K562 (cell line): ENCODE results near the gene RNF123. TPM values are rescaled to one million over a fixed set of nuclear protein-coding genes. Genes with fewer than 3 reads are reported as not detected.

Experiments
- BHLHE40 ChIP-seq: IDR thresholded peaks from 2 replicates; pipeline ENCODE4 v1.6.1; 2011; ENCODE audit warnings: low read length, improper control_type of control experiment
- CC2D1A ChIP-seq: fragments of 450-650 bp; IDR thresholded peaks from 2 replicates; pipeline ENCODE4 v1.6.1; 2017; ENCODE audit warnings: mild to moderate bottlenecking
- CCNT2 ChIP-seq: IDR thresholded peaks from 2 replicates; pipeline ENCODE4 v1.6.1; 2011; ENCODE audit warnings: borderline replicate concordance, low read depth, mild to moderate bottlenecking, moderate library complexity, mixed read lengths, low read length; ENCODE audit not compliant: insufficient read length; ENCODE audit errors: extremely low read depth
- CHD1 ChIP-seq: fragments of 200-600 bp; sonication (generic); IDR thresholded peaks from one replicate; pipeline ENCODE4 v1.6.1; 2012; ENCODE audit warnings: mild to moderate bottlenecking, moderate library complexity, low read length, inconsistent platforms
- CREB1 ChIP-seq, 2 experiments: sonication (generic) in 1 of 2; formaldehyde crosslinking in 1 of 2; IDR thresholded peaks; 2 replicates each; pipeline versions ENCODE4 v1.6.1 to v1.8.0; 2012 to 2022; ENCODE audit warnings: inconsistent platforms in 1 of 2, mild to moderate bottlenecking in 1 of 2, missing genetic modification reagents in 1 of 2, moderate library complexity in 1 of 2
- CSDE1 ChIP-seq, 2 experiments: fragments of 450-650 bp; IDR thresholded peaks; 2 replicates each; pipeline ENCODE4 v1.6.1; 2016; ENCODE audit warnings: mild to moderate bottlenecking in 1 of 2
- CTCFL ChIP-seq: IDR thresholded peaks from 2 replicates; pipeline ENCODE4 v1.6.1; 2011; ENCODE audit warnings: borderline replicate concordance, low read depth, mild to moderate bottlenecking, moderate library complexity, low read length; ENCODE audit not compliant: insufficient read depth, poor library complexity, severe bottlenecking
- ELF2 ChIP-seq: fragments of 250-450 bp; sonication (Bioruptor Pico); IDR thresholded peaks from 2 replicates; pipeline ENCODE4 v1.5.0; 2021; ENCODE audit warnings: mild to moderate bottlenecking
- GABPB2 ChIP-seq: fragments of 250-450 bp; sonication (Bioruptor Pico); conservative IDR thresholded peaks from 2 replicates; pipeline ENCODE4 v1.5.1; 2021; ENCODE audit warnings: mild to moderate bottlenecking
- HOXB6 ChIP-seq: fragments of 250-450 bp; sonication (Bioruptor Pico); IDR thresholded peaks from 2 replicates; pipeline ENCODE4 v1.5.1; 2022; ENCODE audit warnings: mild to moderate bottlenecking, borderline replicate concordance
- JUND ChIP-seq, 2 experiments: IDR thresholded peaks; 2 replicates in 1 of 2; 3 replicates in 1 of 2; pipeline ENCODE4 v1.6.1; 2011; ENCODE audit warnings: borderline replicate concordance in 2 of 2, low read depth in 2 of 2, low read length in 2 of 2, improper control_type of control experiment in 1 of 2, missing biosample characterization in 1 of 2, missing genetic modification characterization in 1 of 2, missing genetic modification reagents in 1 of 2
- MTA3 ChIP-seq: fragments of 450-650 bp; formaldehyde crosslinking; IDR thresholded peaks from 2 replicates; pipeline ENCODE4 v1.6.1; 2017; ENCODE audit warnings: mild to moderate bottlenecking, borderline replicate concordance
- MYC ChIP-seq, 2 experiments: fragments of 250-450 bp in 1 of 2; sonication (Bioruptor Pico) in 1 of 2; IDR thresholded peaks; 2 replicates each; pipeline versions ENCODE4 v1.5.1 to v1.6.1; 2012 to 2021; ENCODE audit warnings: low read depth in 2 of 2, borderline replicate concordance in 1 of 2, improper control_type of control experiment in 1 of 2, low read length in 1 of 2, mild to moderate bottlenecking in 1 of 2, moderate library complexity in 1 of 2
- NR2C2 ChIP-seq, 2 experiments: fragments of 200-800 bp in 1 of 2; sonication (Bioruptor generic) in 1 of 2; sonication (generic) in 1 of 2; formaldehyde crosslinking in 1 of 2; IDR thresholded peaks; 2 replicates each; pipeline versions ENCODE4 v1.6.1 to v1.8.0; 2016 to 2022; ENCODE audit warnings: mild to moderate bottlenecking in 1 of 2, missing compliant biosample characterization in 1 of 2, missing genetic modification characterization in 1 of 2, missing genetic modification reagents in 1 of 2
- NR4A1 ChIP-seq, 2 experiments: fragments of 250-450 bp in 1 of 2; fragments of 450-650 bp in 1 of 2; sonication (Bioruptor Pico) in 1 of 2; IDR thresholded peaks; 2 replicates each; pipeline versions ENCODE4 v1.4.0 to v1.6.1; 2016 to 2020; ENCODE audit warnings: mild to moderate bottlenecking in 2 of 2, missing compliant biosample characterization in 1 of 2, missing genetic modification characterization in 1 of 2, moderate library complexity in 1 of 2
- SMARCA4 ChIP-seq: fragments of 450-650 bp; IDR thresholded peaks from 2 replicates; pipeline ENCODE4 v1.6.1; 2016
- SREBF2 ChIP-seq: sonication (generic); formaldehyde crosslinking; IDR thresholded peaks from 2 replicates; pipeline ENCODE4 v1.4.0; 2020; ENCODE audit warnings: mild to moderate bottlenecking, missing genetic modification reagents
- THAP12 ChIP-seq: fragments of 250-450 bp; sonication (Bioruptor Pico); IDR thresholded peaks from 2 replicates; pipeline ENCODE4 v1.9.0; 2021; ENCODE audit warnings: mild to moderate bottlenecking, inconsistent platforms
- TRIM24 ChIP-seq, 2 experiments: fragments of 450-650 bp; IDR thresholded peaks; 2 replicates each; pipeline ENCODE4 v1.6.1; 2016
- ZNF146 ChIP-seq: IDR thresholded peaks from one replicate; pipeline ENCODE4 v1.6.1; 2018; ENCODE audit warnings: missing compliant biosample characterization; ENCODE audit not compliant: unreplicated experiment
- ZNF57 ChIP-seq: fragments of 450-650 bp; formaldehyde crosslinking; IDR thresholded peaks from 2 replicates; pipeline ENCODE4 v1.4.0; 2020; ENCODE audit warnings: mild to moderate bottlenecking, moderate library complexity
- polyA plus RNA-seq, 8 experiments: library from polyadenylated mRNA; depleted of rRNA in 4 of 8; stranded (reverse) in 5 of 8; unstranded in 3 of 8; fragments of >200 nt; fragmentation: Nextera tagmentation in 2 of 8; fragmentation: Illumina TruSeq in 1 of 8; extraction: Ambion mirVana in 2 of 8; extraction: Trizol in 1 of 8; gene quantifications; 2 replicates each; pipeline versions ENCODE4 v1.2.1 to v1.2.3, GENCODE V29; 2011 to 2014; ENCODE audit warnings: inconsistent platforms in 1 of 8, missing spikeins in 1 of 8
- total RNA-seq, 7 experiments: library from RNA; depleted of rRNA in 6 of 7; stranded (reverse); fragments of >200 nt in 6 of 7; fragmentation: Illumina TruSeq in 2 of 7; extraction: Trizol in 2 of 7; gene quantifications; 2 replicates each; pipeline versions ENCODE4 v1.2.1 to v1.2.3, GENCODE V29; 2011 to 2021; ENCODE audit warnings: low replicate concordance in 1 of 7

Gene RNF123
- total and polyA plus RNA-seq, 9 of the 15 experiments (the other 6 are each of a cell fraction or from before 2014, with no cell fraction given): 8.7 to 53.1 (median 17.5) TPM

GRCh38 chr3:49689046-49689907, at the start of gene RNF123, which contains the start of gene MST1 (continued):
- TF ChIP-seq CTCFL (peak; percentile 77), ZNF57 (0 out of 2 replicates have a peak, but pooled peaks have one; percentile 17), CC2D1A (no peak; the same call in 1 of the 2 replicates), ZNF146 (CRISPR knock-in tag) (no peak), MTA3 (peak; percentile 96; the same call in 1 of the 2 replicates), ELF2 (CRISPR knock-in tag) (no peak), NR4A1 (CRISPR knock-in tag; IDR thresholded peaks at IDR 0.05) (no peak), NR4A1 (tag; IDR thresholded peaks at IDR 0.05) (no peak), CREB1 (IDR thresholded peaks at IDR 0.05) (no peak), CREB1 (CRISPR knock-in tag; IDR thresholded peaks at IDR 0.05) (peak; percentile 40; the same call in 1 of the 2 replicates), THAP12 (CRISPR knock-in tag) (no peak), CSDE1 (IDR thresholded peaks at IDR 0.05) (no peak), GABPB2 (CRISPR knock-in tag) (no peak), NR2C2 (CRISPR knock-in tag; IDR thresholded peaks at IDR 0.05) (no peak), NR2C2 (tag; IDR thresholded peaks at IDR 0.05) (peak; percentile 69), CHD1 (peak; percentile 80), SMARCA4 (0 out of 2 replicates have a peak, but pooled peaks have one; percentile 35), JUND (IDR thresholded peaks at IDR 0.05; ENCODE audit: borderline replicate concordance, low read depth, low read length) (peak; percentile 31; the same call in 1 of the 2 replicates), JUND (tag; IDR thresholded peaks at IDR 0.05; ENCODE audit: borderline replicate concordance, low read depth, low read length) (no peak), SREBF2 (CRISPR knock-in tag) (no peak), BHLHE40 (peak; percentile 23; the same call in 1 of the 2 replicates), CCNT2 (peak; percentile 51), HOXB6 (CRISPR knock-in tag) (no peak), TRIM24 (IDR thresholded peaks at IDR 0.05) (peak in 1 of 2 experiments; percentile 69; a peak in 1 of 4 replicates), MYC (IDR thresholded peaks at IDR 0.05; ENCODE audit: low read depth, low read length) (no peak), MYC (CRISPR knock-in tag; IDR thresholded peaks at IDR 0.05; ENCODE audit: borderline replicate concordance, low read depth) (0 out of 2 replicates have a peak, but pooled peaks have one; percentile 40)
